Ascending aorta (tissue), 2 donors: ENCODE data around the gene GRPEL1. TPM values are rescaled to one million over a fixed set of nuclear protein-coding genes. Genes with fewer than 3 reads are reported as not detected.
A peak's percentile ranks its signal among the peaks of the same experiment; 100 is the strongest.

ENCODE experiments used
- DNase-seq, 2 donors: peaks; one replicate each; pipeline ENCODE4 v3.0.0-alpha.2; 2019; ENCODE audit warnings: low spot score in 2 of 2
- H3K27ac ChIP-seq, 2 donors: fragments of 200-600 bp; sonication (generic); one replicate each; pipeline ENCODE4 v1.5.1; 2016 to 2017; ENCODE audit warnings: mild to moderate bottlenecking in 1 of 2
- H3K27me3 ChIP-seq: fragments of 200-600 bp; sonication (generic); one replicate; pipeline ENCODE4 v1.5.1; 2017
- H3K36me3 ChIP-seq, 2 donors: fragments of 200-600 bp; sonication (generic); one replicate each; pipeline ENCODE4 v1.5.1; 2016
- H3K4me1 ChIP-seq, 2 donors: fragments of 200-600 bp; sonication (generic); one replicate each; pipeline ENCODE4 v1.5.1; 2016 to 2017; ENCODE audit warnings: mild to moderate bottlenecking in 1 of 2
- H3K4me3 ChIP-seq, 2 donors: fragments of 200-600 bp; sonication (generic); one replicate each; pipeline ENCODE4 v1.5.1; 2016 to 2017; ENCODE audit warnings: mild to moderate bottlenecking in 1 of 2
- H3K9me3 ChIP-seq, 2 donors: fragments of 200-600 bp; sonication (generic); one replicate each; pipeline ENCODE4 v1.5.1; 2016
- CTCF ChIP-seq, 3 experiments: fragments of 200-600 bp in 2 of 3; fragments of 450-650 bp in 1 of 3; sonication (generic) in 2 of 3; IDR thresholded peaks; one replicate each; pipeline ENCODE4 v1.5.1; 2016 to 2019; ENCODE audit warnings: antibody characterized with exemption in 3 of 3, mild to moderate bottlenecking in 1 of 3, moderate library complexity in 1 of 3
- intact Hi-C: fragments of 100-400 bp; cut with DNase I; formaldehyde crosslinking; loops from one replicate; pipeline ENCODE4 v1.15.1; 2023
- total RNA-seq: library from RNA; depleted of rRNA; stranded (reverse); fragments of >200 nt; gene quantifications from one replicate; pipeline ENCODE4 v1.1.0, GENCODE V29; 2016

Gene GRPEL1
- 42.5 TPM for total RNA-seq

GRCh38 chr4:7067452-7068278 is at the start of gene GRPEL1:
GRPEL1 (minus strand) TSS chr4:7068064; CDS start chr4:7068032, 32 bp downstream.
- peaks cover 10 to 18% of the 10 kb centered on the region in 2 donors for H3K4me1 ChIP-seq
- TF ChIP-seq CTCF (IDR thresholded peaks at IDR 0.05), result peak in 1 of 3 experiments; percentile 4
- peaks cover 7 to 20% of the 10 kb centered on the region in 2 donors for H3K36me3 ChIP-seq
- intact Hi-C loops, result loop anchor here (1.0 to 5.0 kb wide), 7 partner anchors 24 to 425 kb away; partner anchors contain the start of genes BLOC1S4, KIAA0232, MRFAP1 and TADA2B
- H3K27ac ChIP-seq, result peak within 1 kb of the TSS; percentile 86 to 95
- H3K4me3 ChIP-seq, result peak within 1 kb of the TSS; percentile 90 to 94
- H3K27me3 ChIP-seq, result no peaks in the 10 kb centered on the region
- no peaks in the 10 kb centered on the region for H3K9me3 ChIP-seq
- DNase-seq, result peak; percentile 98 to 100

- no peak overlapping the region for H3K4me3 ChIP-seq
- H3K9me3 ChIP-seq, result no peaks in the 10 kb centered on the region
- no peak for DNase-seq
- H3K27ac ChIP-seq, result no peak overlapping the region
- intact Hi-C loops, result no loop called here
- H3K27me3 ChIP-seq, result no peaks in the 10 kb centered on the region
- H3K4me1 ChIP-seq, result no peaks in the 10 kb centered on the region
- TF ChIP-seq CTCF (IDR thresholded peaks at IDR 0.05), result no peak
- no peaks in the 10 kb centered on the region for H3K36me3 ChIP-seq
Measured at GRCh38 chr4:7116705-7117104, 48.8 kb upstream of the GRPEL1 start.

- H3K27me3 ChIP-seq, result no peaks in the 10 kb centered on the region
- H3K4me1 ChIP-seq, result no peaks in the 10 kb centered on the region
- no peaks in the 10 kb centered on the region for H3K36me3 ChIP-seq
- H3K9me3 ChIP-seq, result no peaks in the 10 kb centered on the region
- H3K27ac ChIP-seq, result no peak overlapping the region
- intact Hi-C loops, result no loop called here
- no peak for TF ChIP-seq CTCF (IDR thresholded peaks at IDR 0.05)
- no peak for DNase-seq
- no peak overlapping the region for H3K4me3 ChIP-seq
Measured at GRCh38 chr4:7115557-7116340, 47.9 kb upstream of the GRPEL1 start.

GRCh38 chr4:7112656-7113055 is 44.8 kb upstream of the GRPEL1 start:
- H3K27me3 ChIP-seq, result no peaks in the 10 kb centered on the region
- H3K27ac ChIP-seq, result no peak overlapping the region
- no peaks in the 10 kb centered on the region for H3K36me3 ChIP-seq
- H3K9me3 ChIP-seq, result no peaks in the 10 kb centered on the region
- no peak for DNase-seq
- intact Hi-C loops, result no loop called here
- TF ChIP-seq CTCF (IDR thresholded peaks at IDR 0.05), result no peak
- no peaks in the 10 kb centered on the region for H3K4me1 ChIP-seq
- H3K4me3 ChIP-seq, result no peak overlapping the region

- DNase-seq, result no peak
Measured at GRCh38 chr4:7111441-7111840, 43.6 kb upstream of the GRPEL1 start.

More at GRCh38 chr4:7111441-7111840, 43.6 kb upstream of the GRPEL1 start:
- H3K9me3 ChIP-seq, result no peaks in the 10 kb centered on the region
- H3K4me3 ChIP-seq, result no peak overlapping the region
- no peaks in the 10 kb centered on the region for H3K36me3 ChIP-seq
- no peak for TF ChIP-seq CTCF (IDR thresholded peaks at IDR 0.05)
- no peaks in the 10 kb centered on the region for H3K27me3 ChIP-seq
- intact Hi-C loops, result no loop called here
- H3K27ac ChIP-seq, result no peak overlapping the region
- H3K4me1 ChIP-seq, result no peaks in the 10 kb centered on the region
